ENCODE measurements around the gene ARHGEF40.
"Not testable (repeated sequence)": the region's sequence is repeated elsewhere in the genome, so short reads cannot be mapped to it uniquely, and the experiment has no call there.

ARHGEF40 gene

DNA sequence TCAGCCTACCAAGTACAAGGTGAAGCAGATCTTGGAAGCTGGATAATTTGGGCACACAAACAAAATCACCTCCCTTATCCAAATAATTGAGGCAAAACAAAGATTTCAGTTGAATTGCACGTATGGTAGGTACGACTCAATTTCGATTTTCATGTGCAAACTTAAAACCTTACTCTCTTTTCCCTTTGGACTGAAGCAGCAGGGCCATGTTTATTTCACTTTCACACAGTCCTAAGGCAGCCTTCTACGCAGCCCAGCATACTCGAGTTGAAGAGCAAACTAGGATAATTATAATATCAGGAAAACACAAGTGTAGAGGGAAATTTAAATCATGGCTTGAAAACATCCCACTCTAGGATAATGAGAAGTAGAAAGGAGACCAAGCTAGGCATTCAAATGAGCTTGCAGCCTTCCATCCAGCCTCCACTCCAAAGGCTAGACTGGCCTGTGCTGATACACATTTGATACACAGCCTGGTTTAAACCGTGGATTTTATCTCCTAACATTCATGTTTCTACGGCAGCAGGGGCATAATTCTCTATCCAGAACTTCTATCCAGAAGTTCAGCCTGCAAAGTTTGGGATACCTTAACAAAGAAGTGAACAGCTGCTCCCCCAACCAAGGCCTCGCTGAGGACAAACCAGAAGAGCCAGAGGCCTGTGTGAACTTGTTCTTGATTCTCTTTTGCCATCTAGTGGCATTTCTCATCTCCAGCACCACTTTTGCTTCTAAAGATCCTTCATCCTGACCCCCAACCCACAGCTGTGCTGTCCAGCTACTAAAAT, 30.3 kb upstream of the ARHGEF40 start:
- in situ Hi-C loops (cut with MboI; ENCODE audit: low sequenced_read_pairs) = no loop called here

DNA sequence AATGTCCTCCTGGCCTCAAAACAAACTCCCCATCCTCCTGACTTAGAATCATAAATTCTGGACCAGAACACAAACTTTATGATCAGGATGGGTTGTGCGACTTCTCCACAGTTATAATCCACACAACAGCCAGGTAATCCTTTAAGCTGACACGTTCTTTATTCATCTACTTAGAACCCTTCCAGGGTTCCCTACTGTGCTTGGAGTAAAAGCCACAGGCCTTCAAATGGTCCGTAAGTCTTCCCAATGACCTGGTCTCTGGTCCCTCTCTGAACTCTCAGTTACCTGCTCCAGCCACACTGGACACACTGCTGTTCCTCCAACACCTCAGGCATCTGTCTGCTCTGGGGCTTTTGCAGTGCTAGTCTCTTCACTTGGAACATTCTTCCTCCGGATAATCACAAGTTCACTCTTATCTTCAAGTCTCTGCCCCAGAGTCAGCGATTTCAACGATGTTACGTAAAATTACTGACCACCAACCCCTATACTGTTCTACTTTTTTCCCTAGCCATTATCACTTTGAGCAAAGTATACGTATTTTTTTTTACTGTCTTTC, 29.7 kb upstream of the ARHGEF40 start:
- in situ Hi-C loops (cut with MboI; ENCODE audit: low sequenced_read_pairs) = no loop called here

DNA sequence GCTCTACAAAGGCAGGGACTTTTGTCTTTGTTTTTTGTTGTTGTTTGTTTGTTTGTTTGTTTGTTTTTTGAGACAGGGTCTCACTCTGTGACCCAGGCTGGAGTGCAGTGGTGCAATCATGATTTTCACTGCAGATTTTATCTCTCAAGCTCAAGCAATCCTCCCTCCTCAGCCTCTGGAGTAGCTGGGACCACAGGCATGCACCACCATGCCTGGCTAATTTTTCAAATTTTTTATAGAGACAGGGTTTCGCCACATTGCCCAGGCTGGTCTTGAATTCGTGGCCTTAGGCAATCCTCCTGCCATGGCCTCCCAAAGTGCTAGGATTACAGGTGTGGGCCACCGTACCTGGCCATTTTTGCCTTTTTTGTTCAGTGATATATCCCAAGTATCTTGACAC, 29.2 kb upstream of the ARHGEF40 start:
- in situ Hi-C loops (cut with MboI; ENCODE audit: low sequenced_read_pairs) = not testable (repeated sequence)

DNA sequence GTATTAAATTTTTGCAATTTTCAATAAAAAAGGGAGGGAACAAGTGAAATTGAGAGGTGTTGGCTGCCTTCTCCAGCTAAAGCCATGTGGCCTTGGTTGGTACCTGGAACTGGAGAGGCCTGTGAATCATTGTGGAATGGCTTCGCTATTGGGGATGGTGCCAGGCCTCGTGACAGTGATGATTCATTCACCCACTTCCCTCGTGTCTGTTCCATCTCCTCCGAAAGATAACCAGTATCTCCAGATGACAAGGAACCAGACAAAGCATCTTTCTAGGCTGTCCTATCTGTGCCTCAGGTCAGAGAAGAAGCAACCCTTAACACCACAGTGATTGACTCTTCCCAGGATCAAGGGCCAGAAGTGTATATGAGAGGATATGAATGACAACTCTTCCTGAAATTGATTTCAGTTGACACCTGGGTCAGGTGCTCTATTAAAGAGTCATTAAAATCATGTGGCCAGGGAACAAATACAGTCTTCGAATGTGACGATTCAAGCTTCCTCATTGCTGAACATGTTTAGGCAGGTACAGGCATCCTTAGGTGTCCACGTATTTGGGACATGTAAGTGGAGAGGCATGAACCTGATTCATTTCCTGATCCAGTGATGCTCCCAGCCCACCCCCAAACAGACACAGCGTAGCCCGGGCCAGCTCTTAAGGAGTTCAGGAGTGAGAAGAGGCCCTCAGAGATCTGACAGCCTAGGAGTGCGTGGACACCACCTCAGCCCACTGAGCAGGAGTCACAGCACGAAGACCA, 28.2 kb upstream of the ARHGEF40 start, which contains the start of gene RNASE7:
Gene RNASE7 (plus strand): TSS at position 687 of the 758 bp plus-strand sequence. CDS start 631 bp downstream, outside the sequence.
- in situ Hi-C loops (cut with MboI; ENCODE audit: low sequenced_read_pairs) = no loop called here

DNA sequence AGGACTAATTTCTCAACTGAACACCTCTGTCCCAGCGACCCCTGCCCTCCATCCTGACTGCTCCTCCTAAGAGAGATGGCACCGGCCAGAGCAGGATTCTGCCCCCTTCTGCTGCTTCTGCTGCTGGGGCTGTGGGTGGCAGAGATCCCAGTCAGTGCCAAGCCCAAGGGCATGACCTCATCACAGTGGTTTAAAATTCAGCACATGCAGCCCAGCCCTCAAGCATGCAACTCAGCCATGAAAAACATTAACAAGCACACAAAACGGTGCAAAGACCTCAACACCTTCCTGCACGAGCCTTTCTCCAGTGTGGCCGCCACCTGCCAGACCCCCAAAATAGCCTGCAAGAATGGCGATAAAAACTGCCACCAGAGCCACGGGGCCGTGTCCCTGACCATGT, 27.2 kb upstream of the ARHGEF40 start:
- in situ Hi-C loops (cut with MboI; ENCODE audit: low sequenced_read_pairs) = no loop called here

DNA sequence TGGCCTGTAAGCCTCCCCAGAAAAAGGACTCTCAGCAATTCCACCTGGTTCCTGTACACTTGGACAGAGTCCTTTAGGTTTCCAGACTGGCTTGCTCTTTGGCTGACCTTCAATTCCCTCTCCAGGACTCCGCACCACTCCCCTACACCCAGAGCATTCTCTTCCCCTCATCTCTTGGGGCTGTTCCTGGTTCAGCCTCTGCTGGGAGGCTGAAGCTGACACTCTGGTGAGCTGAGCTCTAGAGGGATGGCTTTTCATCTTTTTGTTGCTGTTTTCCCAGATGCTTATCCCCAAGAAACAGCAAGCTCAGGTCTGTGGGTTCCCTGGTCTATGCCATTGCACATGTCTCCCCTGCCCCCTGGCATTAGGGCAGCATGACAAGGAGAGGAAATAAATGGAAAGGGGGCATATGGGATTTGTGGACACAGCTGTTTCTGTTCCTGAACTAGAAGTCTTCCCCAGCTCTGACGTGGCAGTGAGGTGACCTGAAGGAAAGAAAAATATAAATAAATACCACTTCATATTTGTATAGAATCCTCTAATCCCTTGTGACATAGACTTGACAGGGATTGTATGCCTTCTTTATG, 26.6 kb upstream of the ARHGEF40 start:
- in situ Hi-C loops (cut with MboI; ENCODE audit: low sequenced_read_pairs) = no loop called here

DNA sequence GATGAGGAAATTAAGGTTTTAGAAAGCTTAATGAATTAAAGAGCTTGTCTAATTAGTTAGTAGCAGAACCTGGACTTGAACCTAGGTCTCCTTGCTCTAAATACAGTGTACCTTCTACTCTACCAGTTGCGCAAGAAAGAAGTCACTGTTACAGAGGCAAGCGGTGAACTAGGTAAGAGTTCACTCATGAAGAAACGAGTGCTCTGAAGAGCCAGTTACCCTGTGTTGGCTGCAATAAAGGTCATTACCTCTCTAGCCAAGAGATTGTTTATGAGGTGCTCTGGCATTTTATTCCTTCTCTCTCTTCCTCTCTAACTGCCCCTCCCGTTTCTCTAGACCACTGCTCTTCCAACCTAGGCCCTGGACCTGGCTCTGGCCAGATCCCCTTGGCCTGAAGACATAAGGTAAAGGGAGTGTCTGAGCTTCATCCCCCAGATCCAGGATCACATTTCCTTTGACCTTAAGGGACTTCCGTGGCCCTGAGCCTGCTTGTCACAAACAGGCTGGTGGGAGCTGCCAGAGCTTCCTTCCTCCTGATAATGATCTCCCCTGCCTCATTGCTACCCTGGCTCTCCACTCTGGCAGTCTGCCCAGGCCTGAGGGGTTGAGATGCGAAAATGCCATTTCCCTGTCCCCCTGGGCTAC, 26.0 kb upstream of the ARHGEF40 start:
- in situ Hi-C loops (cut with MboI; ENCODE audit: low sequenced_read_pairs) = no loop called here

DNA sequence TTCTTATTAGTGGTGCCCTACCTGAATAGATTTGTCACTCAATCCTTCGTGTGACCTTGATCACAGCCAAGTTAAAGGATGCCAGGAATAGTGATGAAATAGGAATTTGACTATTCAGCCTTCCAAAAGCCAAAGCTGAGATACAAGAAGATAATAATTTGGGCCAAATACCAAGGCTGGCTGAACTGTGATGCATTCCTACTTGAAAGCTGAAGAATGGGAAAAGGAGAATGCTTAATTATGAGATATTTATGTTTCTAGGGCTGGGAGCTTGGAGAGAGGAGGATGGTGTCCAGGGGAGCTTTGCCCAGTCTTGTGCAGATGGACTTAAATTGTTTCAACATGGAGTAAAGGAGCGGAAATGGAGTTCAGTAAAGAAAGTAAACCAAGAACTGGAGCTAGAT, 22.7 kb upstream of the ARHGEF40 start:
- in situ Hi-C loops (cut with MboI; ENCODE audit: low sequenced_read_pairs) = no loop called here

DNA sequence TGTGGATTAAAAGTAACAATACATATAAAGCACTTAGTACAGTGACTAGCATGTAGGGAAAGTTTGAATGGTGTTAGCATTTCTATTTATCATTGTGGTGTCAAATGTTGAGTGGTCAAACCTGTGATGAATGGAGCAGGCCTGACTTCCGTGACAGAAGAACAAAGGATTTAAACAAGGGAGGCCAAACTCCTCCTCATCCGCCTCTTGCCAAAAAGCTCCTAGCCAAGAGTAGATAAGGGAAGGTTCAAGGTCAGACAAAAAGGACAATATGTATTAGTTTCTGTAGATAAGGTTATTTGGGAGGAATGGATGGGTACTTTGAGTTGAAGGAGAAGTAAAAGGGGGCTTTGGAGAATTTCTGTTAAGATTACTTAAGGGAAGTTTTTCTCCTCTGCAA, 21.5 kb upstream of the ARHGEF40 start:
- in situ Hi-C loops (cut with MboI; ENCODE audit: low sequenced_read_pairs) = no loop called here

DNA sequence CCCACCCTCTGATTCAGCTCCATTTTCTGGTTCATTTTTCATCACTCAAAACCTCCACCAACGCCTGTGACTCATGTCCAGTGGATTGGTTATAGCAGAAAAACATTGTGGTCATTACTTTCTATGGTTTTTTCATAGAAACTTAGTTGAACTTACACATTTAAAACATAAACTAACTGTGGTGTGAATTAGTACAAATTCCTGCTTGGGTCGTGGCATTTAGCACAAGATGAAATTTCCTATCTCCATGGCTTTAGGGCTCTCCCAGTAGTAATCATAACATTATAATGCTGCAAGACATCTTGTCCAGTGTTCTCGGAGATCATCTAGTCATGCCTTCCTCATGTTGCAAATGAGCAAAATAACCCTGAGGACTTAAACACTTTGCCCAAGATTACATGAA, 20.8 kb upstream of the ARHGEF40 start:
- in situ Hi-C loops (cut with MboI; ENCODE audit: low sequenced_read_pairs) = no loop called here

DNA sequence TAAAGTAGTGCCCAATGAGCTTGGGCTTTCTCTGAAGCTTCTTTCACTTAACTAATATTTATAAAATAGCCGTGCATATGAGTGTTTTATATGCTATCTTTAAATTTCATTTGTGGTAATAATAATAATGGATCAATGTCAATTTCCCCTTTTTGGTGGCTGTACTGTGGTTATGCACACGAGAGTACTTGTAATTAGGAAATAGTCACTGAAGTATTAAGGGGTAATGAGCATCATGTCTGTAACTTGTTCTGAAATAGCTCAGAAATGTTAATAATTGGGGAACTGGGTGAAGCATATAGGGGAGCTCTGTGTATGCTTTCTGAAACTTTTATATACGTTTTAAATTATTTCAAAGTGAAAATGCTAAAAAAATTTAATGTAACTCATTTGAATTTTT, 19.5 kb upstream of the ARHGEF40 start:
- in situ Hi-C loops (cut with MboI; ENCODE audit: low sequenced_read_pairs) = no loop called here

DNA sequence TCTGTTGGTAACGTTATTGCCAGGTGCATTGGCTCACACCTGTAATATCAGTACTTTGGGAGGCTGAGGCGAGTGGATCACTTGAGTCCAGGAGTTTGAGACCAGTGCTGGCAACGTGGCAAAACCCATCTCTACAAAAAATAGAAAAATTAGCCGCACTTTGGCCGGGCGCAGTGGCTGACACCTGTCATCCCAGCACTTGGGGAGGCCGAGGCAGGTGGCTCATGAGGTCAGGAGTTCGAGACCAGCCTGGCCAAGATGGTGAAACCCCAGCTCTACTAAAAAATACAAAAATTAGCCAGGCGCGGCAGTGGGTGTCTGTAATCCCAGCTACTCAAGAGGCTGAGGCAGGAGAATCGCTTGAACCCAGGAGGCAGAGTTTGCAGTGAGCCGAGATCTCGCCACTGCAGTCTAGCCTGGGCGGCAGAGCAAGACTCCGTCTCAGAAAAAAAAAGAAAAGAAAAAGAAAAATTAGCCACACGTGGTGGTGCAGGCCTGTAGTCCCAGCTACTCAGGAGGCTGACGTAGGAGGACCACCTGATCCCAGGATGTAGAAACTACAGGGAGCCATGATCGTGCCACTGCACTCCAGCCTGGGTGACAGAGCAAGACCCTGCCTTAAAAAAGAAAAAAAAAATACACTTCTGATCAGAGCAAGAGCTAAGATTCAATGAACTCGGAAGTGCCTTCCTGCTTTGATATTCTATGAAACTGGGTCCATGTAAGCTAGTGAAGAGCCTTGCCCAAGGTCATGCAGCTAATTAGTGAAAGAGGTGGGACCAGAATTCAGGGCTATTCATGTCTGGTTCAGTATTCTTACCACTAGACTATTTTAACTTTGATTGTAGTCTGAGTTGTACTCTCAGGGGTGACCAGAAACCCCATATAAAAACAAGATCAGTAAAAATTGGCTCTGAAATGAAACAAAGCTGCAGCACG, 16.7 kb upstream of the ARHGEF40 start:
- in situ Hi-C loops (cut with MboI; ENCODE audit: low sequenced_read_pairs) = no loop called here

DNA sequence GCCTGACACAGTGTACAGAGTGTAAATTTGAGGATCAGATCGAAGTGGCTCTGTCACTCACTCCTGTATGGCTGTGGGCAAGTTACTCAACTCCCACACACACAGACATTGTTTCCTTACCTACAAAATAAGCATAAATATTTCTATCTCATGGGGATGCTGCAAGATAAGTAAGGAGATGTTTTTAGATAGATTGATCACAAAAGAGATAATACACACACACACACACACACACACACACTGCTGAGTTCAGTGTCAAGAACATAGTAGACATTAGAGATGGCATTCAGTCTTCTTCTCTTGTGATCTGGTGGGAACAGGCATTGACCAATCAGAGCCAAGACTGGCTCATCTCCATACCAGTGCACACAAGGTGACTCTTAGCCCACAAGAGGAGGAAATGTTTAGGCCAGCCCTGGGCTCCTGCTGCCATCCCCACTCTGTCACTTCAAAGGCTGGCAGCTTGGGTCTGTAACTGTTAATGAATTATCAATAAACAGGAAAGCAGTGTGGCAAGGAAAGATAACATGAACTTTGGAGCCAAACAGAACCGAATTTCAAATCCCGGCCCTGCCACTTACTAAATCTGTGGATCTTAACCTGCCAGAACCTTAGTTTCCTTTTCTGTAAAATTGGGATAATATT, 15.9 kb upstream of the ARHGEF40 start:
- in situ Hi-C loops (cut with MboI; ENCODE audit: low sequenced_read_pairs) = no loop called here

DNA sequence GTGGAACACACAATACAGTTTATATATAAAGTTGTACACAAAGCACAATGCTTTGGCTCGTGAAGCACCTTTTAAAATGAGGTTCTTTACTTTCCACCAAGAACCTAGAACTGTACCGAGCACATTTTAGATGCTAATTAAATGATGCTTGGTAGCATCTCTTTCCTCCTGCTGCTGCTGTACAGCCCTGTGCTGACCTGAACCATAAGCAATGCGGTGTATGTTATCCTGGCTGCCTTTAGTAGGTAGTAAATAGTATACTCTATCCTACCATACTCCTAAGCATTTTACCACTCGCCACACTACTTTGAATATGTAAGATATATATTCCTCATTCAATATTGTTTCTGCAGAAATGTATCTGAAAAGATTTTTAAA, 15.3 kb upstream of the ARHGEF40 start:
- in situ Hi-C loops (cut with MboI; ENCODE audit: low sequenced_read_pairs) = no loop called here

DNA sequence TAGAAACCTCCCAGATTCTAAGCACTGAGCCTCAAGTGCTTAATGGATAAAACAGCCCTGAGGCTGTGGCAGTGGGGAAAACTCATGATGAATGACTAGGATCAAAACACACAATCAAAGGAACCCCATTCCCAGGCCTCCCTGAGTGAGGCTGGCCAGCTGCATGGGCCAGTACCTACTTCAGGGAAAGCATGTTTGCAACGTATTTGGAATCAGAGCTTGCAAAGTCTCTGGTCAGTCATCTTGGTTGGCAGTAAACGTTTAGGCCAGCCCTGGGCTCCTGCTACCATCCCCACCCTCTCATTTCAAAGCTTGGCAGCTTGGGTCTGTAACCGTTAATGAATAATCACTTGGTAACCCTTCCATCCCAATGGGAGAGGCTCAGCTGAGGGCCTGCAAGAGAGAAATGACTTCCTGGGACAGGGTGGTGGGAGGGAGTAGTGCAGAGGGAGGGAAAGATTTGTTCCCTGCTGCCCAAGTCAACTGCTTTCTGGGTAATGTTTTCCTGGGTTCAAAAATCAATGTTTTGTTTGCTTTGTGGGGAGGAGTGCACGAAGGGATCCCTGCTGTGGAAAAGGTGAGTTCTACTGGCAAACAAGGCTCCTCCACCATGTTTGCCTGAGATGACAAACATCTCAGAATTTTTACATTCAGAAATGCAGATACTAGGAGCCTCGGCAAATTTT, 14.5 kb upstream of the ARHGEF40 start:
- in situ Hi-C loops (cut with MboI; ENCODE audit: low sequenced_read_pairs) = no loop called here

DNA sequence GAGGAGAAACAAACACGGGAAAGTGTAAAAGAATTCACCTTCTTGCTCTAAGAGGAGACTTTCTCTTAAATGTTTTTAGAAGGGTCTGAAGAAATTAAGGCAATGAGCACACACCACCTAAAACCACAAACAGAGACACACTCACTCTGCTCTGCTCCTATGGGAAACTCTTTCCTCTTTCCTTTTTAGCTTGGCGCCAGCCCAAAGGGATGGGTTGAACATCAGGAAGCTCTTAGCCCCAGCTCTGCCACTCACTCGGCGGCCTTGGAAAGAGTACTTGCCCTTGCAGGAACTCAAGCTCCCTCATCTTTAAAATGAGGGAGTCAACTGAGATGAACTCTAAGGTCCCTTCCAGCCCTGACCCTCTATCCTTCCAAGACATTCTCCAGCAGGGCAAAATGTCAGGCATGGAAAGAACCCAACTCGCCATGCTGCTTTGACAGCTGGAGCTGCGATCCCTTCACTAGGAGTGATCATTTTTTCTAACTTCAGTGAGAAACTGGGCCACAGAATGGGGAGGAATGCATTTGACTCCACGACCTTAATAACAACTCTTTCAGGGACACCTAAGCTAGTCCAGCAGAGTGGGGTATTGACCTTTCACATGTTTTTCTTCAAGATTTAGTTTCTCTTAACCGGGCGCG, 13.5 kb upstream of the ARHGEF40 start:
- in situ Hi-C loops (cut with MboI; ENCODE audit: low sequenced_read_pairs) = no loop called here

DNA sequence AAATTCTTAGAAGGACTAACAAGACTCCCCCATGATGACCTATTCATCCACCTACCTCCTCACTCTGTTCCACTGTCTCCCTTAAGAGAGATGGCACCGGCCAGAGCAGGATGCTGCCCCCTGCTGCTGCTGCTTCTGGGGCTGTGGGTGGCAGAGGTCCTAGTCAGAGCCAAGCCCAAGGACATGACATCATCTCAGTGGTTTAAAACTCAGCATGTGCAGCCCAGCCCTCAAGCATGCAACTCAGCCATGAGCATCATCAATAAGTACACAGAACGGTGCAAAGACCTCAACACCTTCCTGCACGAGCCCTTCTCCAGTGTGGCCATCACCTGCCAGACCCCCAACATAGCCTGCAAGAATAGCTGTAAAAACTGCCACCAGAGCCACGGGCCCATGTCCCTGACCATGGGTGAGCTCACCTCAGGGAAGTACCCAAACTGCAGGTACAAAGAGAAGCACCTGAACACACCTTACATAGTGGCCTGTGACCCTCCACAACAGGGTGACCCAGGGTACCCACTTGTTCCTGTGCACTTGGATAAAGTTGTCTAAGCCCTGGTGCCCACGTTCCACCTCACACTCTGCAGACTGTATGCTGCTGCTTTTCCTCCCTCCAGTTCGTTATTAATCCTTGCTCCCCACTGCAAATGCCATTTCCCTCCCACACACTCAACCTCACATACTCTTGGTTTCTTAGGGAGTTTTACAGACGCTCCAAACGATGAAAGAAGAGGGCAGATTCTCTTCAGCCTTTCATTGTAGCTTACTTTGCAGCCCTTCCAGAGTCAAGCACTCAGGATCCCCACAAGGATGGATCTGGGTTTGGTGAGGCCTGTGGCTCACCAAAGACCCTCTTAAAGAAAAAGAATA, 12.1 kb upstream of the ARHGEF40 start, which contains the start of gene RNASE8:
Gene RNASE8 (plus strand): TSS at position 20 of the 873 bp plus-strand sequence. CDS start 71 bp downstream, at position 91.
- in situ Hi-C loops (cut with MboI; ENCODE audit: low sequenced_read_pairs) = no loop called here
